Measurements from ENCODE around the gene EGFL6.
"Not testable (repeated sequence)": the region's sequence is repeated elsewhere in the genome, so short reads cannot be mapped to it uniquely, and the experiment has no call there.

DNA sequence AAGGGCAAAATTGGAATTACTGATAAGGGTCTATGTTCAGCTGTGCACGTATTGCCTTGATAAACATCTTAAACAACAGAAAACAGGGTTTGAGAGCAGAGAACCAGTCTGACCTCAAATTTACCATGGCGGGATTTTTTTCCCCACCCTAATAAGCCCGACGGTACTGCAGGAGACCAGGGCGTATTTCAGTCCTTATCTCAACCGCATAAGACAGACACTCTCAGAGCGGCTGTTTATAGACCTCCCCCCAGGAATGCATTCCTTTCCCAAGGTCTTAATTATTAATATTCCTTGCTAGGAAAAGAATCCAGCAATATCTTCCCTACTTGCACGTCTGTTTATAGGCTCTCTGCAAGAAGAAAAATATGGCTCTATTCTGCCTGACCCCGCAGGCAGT, 67.8 kb downstream of the EGFL6 start:
- TF ChIP-seq, protein P1, sequence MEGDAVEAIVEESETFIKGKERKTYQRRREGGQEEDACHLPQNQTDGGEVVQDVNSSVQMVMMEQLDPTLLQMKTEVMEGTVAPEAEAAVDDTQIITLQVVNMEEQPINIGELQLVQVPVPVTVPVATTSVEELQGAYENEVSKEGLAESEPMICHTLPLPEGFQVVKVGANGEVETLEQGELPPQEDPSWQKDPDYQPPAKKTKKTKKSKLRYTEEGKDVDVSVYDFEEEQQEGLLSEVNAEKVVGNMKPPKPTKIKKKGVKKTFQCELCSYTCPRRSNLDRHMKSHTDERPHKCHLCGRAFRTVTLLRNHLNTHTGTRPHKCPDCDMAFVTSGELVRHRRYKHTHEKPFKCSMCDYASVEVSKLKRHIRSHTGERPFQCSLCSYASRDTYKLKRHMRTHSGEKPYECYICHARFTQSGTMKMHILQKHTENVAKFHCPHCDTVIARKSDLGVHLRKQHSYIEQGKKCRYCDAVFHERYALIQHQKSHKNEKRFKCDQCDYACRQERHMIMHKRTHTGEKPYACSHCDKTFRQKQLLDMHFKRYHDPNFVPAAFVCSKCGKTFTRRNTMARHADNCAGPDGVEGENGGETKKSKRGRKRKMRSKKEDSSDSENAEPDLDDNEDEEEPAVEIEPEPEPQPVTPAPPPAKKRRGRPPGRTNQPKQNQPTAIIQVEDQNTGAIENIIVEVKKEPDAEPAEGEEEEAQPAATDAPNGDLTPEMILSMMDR (IDR thresholded peaks at IDR 0.05; ENCODE audit: low read depth, low read length, poor library complexity, severe bottlenecking): not testable (repeated sequence)
- TF ChIP-seq EZH2phosphoT487 (IDR thresholded peaks at IDR 0.05; ENCODE audit: borderline replicate concordance, low read length): not testable (repeated sequence)

All from DOHH2 (cell line).